ENCODE results near the gene STIL.

The STIL gene

DNA sequence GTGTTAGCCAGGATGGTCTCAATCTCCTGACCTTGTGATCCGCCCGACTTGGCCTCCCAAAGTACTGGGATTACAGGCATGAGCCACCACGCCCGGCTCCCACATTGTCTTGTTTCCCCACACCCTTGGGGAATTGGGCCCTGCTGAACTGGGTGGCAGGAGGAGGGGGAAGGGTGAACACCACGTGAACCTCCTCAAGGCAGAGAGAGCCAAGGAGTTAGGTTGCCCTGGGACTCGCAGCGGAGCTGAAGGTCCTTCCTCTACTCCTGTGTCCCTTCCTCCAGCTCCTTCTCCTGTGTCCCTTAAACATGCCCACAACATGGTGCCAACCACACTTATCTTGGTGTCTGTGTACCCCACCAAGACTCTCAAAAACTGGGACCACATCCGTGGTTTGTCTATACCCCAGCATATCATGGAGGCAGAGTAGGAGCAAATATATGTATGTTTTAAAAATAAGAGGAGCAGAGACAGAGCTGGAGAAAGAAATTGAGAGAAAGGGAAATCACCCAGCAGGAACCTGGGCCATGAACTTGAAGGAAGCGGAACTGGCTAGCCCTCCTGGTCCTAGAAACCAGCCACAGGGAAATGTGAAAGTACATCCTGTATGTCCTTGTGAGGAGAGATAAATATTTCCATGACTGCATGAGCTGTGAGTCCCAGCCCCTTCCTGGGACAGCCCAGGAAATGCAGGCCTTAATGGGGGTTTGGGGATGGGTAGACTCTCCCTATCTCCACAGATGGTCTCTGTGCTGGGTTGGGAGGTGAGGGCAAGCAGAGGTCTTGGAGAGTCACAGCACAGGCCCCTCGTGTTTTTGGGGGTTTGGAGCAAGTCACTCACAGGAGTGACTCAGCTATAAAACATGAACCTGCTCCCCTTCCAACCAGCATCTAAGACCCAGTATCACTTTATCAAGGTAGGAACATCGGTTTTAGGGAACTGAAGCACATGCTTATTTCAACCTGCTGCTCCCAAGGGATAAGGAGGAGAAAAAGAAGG is 72.5 kb downstream of the STIL start:
- no peak for DNase-seq (ENCODE audit: insufficient read length, low spot score)
- no peak for FAIRE-seq

DNA sequence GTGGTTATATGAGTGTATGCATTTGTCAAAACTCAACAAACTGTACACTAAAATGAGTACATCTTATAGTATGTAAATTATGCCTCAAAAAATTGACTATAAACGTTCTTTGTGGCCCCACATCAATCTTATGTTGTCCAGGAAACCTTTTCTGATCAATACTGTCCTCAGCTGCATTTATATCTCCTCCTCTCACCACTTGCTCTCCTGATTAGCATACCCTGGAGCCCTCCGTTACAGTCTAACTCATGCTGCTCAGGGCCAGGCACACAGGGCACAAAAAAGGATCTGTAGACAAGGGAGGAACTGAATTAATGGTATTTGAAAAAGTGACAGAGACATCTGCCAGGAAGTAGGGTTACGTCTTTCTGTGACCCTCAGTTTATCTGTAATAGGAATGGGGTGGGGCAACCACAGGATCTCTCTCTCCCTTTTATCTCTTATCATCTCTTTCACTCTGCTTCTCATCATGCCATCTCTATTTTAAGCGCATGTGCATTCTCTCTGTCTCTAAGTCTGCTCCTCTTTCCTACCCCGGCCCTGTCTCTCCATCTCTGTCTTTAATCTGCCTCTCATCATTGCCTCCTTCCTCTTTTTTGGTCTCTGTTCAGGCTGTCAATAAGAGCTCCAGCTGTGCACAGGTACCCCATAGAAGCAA is 74.9 kb downstream of the STIL start:
- DNase-seq (ENCODE audit: insufficient read length, low spot score) (no peak), FAIRE-seq (no peak)

DNA sequence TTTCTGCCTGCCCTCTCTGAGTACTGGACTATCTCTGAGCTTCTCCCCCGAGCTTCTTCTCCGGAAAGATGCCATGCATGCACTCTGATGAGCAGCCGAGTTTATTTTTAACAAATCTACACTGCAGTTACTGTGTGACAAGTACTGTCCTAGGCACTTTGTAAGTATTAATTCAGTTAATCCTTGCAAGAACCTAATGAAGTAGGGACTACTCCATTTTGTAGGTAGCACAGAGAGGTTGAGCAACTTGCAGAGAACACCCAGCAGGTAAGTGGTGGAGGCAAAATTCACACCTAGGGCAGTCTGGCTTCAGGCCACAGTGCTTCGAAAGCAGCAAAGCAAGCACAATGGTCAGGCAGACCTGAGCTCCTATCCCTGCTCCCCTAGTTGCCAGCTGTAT is 78.1 kb downstream of the STIL start:
- DNase-seq (ENCODE audit: insufficient read length, low spot score): no peak
- FAIRE-seq: no peak

DNA sequence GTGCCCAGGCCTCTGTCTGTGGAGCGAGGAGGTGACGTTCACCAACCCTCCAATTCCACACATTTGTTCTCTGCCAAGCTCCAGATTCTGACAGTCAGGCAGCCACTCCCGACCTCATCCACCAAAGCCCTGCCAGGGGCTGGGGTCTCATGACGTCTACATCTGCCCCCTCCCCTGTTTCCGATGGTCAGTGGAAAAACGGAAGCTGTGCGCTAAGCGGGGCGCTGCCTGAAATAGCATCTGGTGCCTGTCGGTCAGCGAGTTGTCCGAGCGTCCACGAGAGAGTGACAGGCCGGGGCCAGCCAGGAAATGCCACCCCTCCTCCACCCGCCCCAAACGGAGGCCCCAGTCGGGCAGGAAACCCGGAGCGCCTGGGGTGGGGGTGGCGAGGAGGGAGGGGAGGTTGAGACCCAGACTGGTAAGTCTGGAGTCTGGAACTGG is 78.7 kb downstream of the STIL start:
- no peak for FAIRE-seq
- DNase-seq (ENCODE audit: insufficient read length, low spot score): no peak

DNA sequence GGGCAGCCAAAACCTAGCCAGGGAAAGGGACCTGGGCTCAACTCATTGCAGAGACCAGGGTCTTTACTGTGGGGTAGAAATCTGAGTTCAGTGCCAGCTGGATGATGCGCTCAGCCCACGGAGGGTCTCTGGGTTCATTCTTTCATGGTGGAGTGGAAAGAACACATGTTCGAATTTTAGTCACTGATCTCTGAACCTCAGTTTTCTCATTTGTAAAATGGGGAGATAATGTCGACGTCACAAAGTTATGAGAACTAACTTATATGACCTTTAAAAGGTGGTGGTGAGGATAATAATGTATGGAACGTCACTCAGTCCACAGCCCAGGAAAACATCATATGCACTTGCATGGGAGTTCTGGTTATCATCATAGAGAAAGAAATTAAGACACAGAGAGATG is 80.8 kb downstream of the STIL start:
- no peak for FAIRE-seq

DNA sequence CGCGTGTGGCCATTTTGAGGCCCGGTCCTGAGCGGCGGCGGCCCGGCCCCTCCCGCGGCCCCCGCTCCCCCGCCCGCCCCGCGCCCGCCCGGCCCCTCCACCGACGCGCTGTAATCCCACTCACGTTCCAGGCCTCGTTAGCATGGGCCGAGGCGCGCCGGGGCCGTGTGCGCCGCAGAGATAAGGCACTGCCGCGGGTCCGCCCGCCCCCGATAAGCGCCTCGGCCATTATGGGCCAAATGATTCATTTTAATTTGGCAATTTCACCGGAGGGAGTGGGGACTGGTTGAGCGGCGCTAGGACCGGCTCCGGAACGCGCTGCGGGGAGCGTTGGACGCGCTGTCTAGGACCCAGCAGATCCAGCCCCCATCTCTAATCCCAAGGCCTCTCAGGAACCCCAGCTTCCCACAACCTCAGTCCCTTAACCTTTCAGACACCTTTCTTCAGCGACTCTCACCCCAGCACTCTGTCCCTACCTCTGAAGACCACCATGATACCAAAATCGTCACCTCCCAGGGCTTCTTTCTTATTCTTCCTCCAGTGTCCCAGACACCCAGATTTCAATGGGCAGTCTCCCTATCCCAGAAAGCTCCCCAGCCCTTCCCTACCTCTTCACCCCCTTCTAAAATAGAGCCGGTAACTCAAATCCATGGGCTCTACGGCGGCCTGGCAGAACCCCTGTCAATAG is 81.6 kb downstream of the STIL start, which contains the start of gene TAL1:
Gene TAL1, minus strand, starts transcription at position 39 of the 688 bp plus-strand sequence. CDS start 6,337 bp downstream, outside the sequence.
- no peak for FAIRE-seq
- DNase-seq (ENCODE audit: insufficient read length, low spot score): no peak

More for the DNA sequence above, 80.8 kb downstream of the STIL start:
- DNase-seq (ENCODE audit: insufficient read length, low spot score): no peak

DNA sequence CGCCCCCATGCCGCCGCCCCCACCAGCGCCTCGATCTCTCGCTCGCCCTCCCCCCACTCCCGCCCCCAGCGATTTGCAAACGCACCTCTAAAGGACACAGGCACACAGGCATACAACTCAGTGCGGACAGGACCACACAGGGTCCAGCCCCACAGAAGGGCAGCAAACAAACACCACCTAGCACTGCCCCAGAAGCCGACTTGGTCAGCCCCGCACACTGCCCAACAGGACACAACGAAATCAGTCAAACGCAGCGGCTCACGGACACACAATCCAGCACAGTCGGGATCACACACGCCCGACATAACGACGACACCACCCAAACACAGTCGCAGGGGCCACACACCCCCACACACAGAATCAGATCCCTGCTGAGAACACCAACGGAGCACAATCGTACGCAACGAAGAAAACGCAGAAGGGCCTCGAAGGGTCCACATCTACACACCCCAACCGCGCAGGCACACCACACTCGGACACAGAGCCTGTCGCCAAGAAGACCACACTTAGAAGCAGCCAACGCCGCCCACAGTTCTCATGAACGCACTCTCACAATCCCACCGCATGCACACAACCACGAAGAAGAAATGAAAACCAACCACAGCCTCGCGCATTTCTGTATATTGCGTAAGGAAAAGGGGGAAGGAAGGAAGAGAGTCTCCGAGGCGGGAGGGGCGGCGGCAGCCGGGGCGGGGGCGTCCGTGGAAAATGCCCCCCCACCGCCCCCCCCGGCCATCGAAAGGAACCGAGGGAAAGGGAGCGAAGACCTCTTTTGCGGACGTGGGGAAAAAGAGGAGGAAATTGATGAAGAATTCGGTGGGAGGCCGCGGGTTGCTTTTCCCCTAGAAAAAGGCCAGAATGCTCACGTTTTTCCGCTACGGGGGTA is 82.4 kb downstream of the STIL start:
- DNase-seq (ENCODE audit: insufficient read length, low spot score): no peak
- FAIRE-seq: no peak

DNA sequence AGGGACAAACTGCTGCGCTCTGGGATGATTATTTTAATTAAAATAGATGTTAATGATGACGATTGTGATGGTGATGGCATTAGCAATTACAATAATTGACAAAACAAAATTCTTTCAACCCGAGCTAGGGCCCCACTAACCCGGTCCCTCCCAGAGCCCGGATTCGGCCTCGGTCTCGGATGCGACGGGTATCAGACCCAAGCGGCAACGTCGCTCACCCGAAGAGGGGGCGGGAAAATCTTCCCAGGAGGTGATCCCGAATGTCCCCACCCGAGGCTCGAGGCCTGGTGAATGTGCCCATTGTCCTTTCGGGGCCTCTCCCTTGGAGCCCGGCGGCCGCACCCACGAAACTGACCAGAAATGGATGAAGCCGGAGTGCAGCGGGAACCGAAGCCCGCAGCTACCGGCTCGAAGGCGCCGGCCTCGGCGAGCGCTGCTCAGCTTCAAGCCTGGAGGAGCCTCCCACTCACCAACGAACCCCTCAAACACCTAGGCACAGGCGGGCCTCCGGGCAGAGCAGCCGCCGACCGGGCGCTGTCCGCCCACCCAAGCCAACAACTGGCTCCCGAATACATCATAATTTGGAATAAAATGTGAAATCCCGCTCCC is 83.2 kb downstream of the STIL start:
- FAIRE-seq: no peak
- no peak for DNase-seq (ENCODE audit: insufficient read length, low spot score)

DNA sequence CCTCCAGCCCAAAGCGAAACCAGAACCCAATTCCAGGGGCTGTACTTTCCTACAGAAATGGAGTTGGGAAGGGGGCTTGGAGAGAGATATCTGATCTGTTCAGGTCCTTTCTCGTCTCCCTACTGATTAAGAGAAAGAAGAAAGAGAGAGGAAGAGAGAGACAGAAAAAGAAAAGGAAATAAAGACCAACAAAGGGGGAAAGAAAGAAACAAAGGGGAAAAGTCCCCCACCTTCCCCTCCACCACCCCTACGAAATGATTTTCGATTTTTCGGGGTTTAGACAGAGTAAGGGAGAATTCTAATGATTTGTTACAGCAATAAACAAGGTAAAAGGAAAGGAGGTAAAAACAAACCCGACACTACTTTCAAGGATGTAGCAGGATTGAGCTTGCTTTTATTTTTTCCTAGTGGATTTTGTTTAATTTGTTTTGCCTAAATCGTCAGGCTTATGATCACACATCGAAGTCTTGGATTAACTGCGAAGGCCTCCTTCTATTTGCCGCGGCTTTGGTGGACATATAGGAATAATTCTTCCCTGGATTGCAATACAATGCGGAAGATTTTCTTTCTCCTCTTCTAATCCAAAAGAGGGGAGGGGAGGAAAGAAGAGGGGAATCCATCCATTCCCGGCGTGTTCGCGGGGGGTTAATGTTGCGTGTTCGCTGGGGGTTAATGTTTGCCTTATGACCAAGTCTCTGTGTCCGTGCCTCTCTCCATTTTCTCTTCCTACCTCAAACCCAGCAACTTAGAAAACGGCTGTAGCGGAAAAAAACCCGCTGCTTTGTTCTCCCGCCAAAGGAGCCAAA is 83.9 kb downstream of the STIL start:
- no peak for DNase-seq (ENCODE audit: insufficient read length, low spot score)
- no peak for FAIRE-seq

DNA sequence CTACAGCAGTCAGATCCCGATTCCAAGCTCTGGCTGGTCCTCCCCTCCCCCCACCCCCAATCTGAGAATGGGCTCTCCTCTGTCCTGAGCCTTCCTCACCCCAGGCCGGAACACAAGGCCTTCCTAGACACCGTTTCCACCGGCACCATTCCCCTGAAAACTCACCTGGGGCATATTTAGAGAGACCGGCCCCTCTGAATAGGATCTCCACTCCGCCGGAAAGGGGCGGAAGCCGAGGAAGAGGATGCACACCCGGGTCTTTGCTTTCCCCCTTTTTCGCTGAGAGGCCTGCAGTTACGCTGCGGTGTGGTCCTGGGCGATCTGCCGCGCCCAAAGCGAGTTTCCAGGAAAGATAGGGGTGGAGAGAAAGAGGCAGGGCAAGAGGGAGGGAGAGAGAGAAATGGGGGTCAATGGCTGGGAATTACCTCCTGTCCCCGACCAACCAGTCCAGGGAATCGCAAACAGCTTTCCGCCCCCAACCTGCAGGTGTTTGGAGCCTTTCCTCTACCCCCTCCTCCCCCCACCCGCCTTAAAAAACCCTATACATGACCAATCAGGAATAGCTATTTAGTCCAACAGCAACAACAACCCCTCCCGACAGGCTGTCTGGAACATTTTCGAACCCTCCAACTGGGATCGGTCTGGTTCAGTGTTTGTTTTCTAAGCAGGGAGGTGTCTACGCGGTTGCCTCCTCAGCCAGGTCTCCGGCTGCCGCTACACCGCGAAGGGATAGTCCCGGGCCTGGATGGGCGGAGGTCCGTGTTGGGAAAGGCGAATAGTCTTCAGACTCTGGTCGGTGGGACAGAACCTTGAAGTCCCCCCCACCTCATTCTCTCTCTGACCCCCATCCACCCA is 84.7 kb downstream of the STIL start:
- no peak for FAIRE-seq

DNA sequence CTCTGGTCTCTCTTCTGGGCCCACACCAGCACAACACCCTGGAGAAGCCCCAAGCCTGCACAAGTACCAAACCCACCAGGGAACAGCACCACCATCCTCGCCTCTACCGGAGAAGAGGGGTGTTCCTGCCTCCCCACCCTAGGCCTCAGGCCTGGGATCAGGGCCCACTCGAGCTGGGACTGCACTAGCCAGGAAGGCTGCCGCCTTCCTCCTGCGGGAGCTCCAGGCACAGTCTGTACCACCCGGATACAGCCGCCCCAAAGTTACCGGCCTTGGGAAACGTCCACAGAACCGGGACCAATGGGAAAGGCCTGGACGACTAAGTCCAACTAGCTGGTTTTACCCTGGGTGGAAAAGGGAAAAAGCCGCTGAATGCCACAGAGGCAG is 85.3 kb downstream of the STIL start:
- DNase-seq (ENCODE audit: insufficient read length, low spot score) (no peak), FAIRE-seq (no peak)

More for the DNA sequence above, 84.7 kb downstream of the STIL start:
- no peak for DNase-seq (ENCODE audit: insufficient read length, low spot score)

DNA sequence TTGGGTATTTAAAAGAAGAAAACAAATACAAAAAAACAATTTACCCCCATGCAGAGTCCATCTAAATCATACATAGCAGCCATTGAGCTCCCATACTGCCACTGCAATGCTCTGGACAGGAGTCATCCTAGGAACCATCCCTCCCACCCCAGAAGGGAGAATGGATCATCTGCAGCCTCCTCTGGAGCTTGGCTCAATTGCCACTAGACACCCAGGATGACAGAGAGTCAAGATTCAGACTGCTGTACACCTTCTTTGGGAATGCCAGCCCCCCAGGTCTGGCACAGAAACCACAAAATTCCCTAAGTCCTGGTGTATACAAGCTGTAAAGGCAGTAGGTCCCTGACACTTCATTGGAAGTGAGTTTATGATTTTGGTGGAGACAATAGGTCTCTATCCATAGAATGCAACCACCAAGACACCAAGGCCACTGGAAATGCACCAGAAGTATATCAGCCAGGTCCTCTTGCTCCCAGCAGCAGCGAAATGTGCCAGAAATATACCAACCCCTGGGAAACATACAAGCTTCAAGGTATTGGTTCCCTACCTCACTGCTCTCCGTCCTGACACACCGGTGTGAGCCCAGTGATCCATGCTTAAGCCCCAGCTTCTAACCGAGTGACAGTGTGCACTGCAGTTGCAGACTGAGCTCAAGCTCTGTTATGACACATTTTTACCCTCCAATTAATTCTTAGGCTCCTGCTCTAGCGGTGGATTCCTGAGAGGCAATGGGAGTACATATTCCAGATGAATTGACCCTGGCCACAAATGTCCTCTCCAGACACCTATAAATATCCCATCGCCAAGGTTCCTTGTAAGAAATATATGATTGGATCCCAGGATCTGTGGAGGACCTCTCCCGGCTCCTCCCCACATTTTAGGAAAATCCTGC is 86.4 kb downstream of the STIL start:
- FAIRE-seq: no peak
- no peak for DNase-seq (ENCODE audit: insufficient read length, low spot score)

DNA sequence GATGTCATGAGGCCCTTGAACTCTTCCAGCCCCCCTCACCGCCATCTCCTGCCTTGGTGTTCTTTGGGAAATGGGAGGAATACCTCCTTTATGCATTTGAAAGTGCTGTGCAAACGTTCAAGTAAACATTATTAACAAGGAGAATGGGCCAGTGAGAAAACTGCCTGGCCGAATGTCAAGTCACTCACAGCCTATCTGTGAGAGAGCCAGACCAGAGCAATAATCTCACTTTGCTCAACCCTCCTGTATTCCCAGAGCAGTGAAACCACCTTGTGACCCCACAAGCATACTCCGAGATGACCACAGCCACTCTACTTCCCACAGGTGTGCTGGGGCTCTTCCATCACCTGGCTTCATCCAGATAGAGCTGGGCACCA is 87.1 kb downstream of the STIL start:
- FAIRE-seq (no peak), DNase-seq (ENCODE audit: insufficient read length, low spot score) (no peak)

DNA sequence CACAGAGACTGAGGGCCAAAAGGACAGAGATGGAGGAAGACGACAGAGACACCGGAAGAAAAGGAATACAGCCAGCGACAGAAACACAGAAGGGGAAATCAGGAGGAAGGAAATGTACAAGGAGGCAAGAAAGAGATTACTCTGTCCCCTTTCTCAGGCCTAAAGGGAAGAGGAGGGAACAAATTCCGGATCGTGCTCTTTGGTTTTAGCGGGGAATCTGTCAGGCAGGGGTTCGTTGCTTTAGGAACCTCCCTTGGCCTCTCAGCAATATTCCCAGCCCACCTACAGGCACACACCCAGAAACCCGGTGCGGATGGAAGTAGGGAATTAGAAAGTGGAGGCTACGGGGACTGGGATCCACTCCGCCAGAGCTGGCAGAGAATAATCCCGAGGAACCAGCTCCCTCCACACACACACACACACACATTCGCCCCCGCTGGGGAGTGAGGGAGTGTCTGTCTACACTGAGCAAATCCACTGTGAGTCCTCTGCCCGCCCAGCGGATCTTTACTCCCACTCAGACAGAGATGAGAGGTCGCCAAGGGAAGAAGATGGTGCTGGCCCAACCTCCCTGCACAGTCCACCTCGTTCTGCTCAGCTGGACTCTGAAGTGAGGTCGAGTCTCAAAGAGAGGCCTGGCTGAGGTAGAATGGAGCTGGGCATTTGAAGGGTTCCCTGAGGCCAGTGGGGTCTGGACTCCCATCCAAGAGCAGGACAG is 87.7 kb downstream of the STIL start:
- DNase-seq (ENCODE audit: insufficient read length, low spot score) (no peak), FAIRE-seq (no peak)

DNA sequence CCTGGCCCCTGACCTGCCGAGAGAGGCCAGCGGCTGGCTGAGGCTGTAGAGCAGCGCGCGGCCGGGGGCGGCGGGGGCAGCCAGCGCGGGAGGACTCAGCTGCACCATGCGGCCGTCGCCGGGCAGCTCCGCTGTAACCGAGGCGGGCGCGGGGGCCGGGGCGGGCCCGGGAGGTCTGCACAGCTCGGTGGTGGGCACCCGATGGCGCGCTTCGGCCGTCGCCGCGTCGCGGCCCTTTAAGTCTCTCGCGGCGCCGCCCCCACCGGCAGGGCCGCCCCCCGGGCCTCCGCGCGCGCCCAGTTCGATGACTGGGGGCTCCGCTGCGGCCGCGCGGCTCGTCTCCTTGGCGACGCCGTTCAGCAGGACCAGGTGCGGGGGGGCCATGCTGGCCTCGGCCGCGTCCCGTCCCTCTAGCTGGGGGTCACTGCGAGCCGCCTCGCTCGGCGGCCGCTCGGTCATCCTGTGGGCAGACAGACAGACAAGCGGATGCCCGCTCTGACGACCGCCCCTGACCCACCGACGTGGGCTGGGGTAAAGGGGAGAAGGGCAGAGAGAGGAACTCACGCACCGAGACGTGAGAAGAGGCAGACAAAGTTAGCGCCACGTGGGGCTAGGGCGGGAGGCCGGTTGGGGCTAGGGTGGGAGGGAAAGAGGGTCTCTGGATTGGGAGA is 88.4 kb downstream of the STIL start:
- DNase-seq (ENCODE audit: insufficient read length, low spot score) (no peak), FAIRE-seq (no peak)

All from GM19239 (cell line).